Caco-2 (cell line): ENCODE data around the gene ADGRF4. TPM values are rescaled to one million over a fixed set of nuclear protein-coding genes. Genes with fewer than 3 reads are reported as not detected.

ENCODE experiments used
- BruUV-seq: library from RNA; stranded (reverse); fragments of 400-500 nt; replicated peaks from 2 replicates; lab custom pipeline; 2021; lab: Mats Ljungman, UMichigan
- CTCF ChIA-PET: fragments of 300-600 bp; sonication (Branson Sonifier 250); formaldehyde crosslinking; loops from one replicate; lab custom pipeline; 2022; ENCODE audit warnings: antibody characterized with exemption; lab: Charles Lee
- POLR2A ChIA-PET: fragments of 300-600 bp; sonication (Branson Sonifier 250); formaldehyde crosslinking; loops from one replicate; lab custom pipeline; 2022; ENCODE audit warnings: antibody characterized with exemption; lab: Charles Lee
- DNase-seq, 2 experiments: peaks; one replicate each; pipeline versions ENCODE4 v3.0.0 to v3.0.0-alpha.2; 2020 to 2022
- H3K27me3 ChIP-seq: replicated peaks from 2 replicates; pipeline ENCODE4 v1.6.0; 2011; ENCODE audit warnings: low read length; ENCODE audit not compliant: control insufficient read depth, insufficient read depth
- H3K36me3 ChIP-seq: 2 replicates; pipeline ENCODE4 v1.5.1; 2011; ENCODE audit warnings: low read length; ENCODE audit not compliant: control insufficient read depth, insufficient read depth
- H3K4me1 ChIP-seq: fragments of 250-450 bp; sonication (Bioruptor Pico); 2 replicates; pipeline ENCODE4 v1.5.1; 2020; ENCODE audit warnings: mild to moderate bottlenecking
- H3K4me3 ChIP-seq: 2 replicates; pipeline ENCODE4 v1.5.1; 2011; ENCODE audit warnings: low read depth, mild to moderate bottlenecking, control low read depth, low read length
- H3K9me3 ChIP-seq: fragments of 250-450 bp; sonication (Bioruptor Pico); 2 replicates; pipeline ENCODE4 v1.5.1; 2020; ENCODE audit warnings: mild to moderate bottlenecking, moderate library complexity
- H3K27ac Mint-ChIP-seq: one replicate; pipeline ENCODE4 v1.8.0; 2022; ENCODE audit warnings: mixed read lengths; ENCODE audit not compliant: unreplicated experiment
- H3K27me3 Mint-ChIP-seq: one replicate; pipeline ENCODE4 v1.8.0; 2022; ENCODE audit warnings: mixed read lengths; ENCODE audit not compliant: insufficient read depth, unreplicated experiment
- H3K36me3 Mint-ChIP-seq: one replicate; pipeline ENCODE4 v1.8.0; 2022; ENCODE audit warnings: mild to moderate bottlenecking, mixed read lengths; ENCODE audit not compliant: insufficient read depth, unreplicated experiment
- H3K4me1 Mint-ChIP-seq: one replicate; pipeline ENCODE4 v1.8.0; 2022; ENCODE audit warnings: low read depth, mixed read lengths; ENCODE audit not compliant: unreplicated experiment
- H3K4me3 Mint-ChIP-seq: one replicate; pipeline ENCODE4 v1.8.0; 2022; ENCODE audit warnings: mild to moderate bottlenecking, moderate library complexity, mixed read lengths; ENCODE audit not compliant: unreplicated experiment
- H3K9me3 Mint-ChIP-seq: one replicate; pipeline ENCODE4 v1.8.0; 2022; ENCODE audit warnings: mixed read lengths; ENCODE audit not compliant: unreplicated experiment
- CTCF ChIP-seq, 2 experiments: fragments of 200-600 bp in 1 of 2; IDR thresholded peaks; 1 replicate in 1 of 2; 2 replicates in 1 of 2; pipeline versions ENCODE4 v1.5.1 to v1.8.0; 2011 to 2022; ENCODE audit warnings: antibody characterized with exemption in 1 of 2, control low read depth in 1 of 2, inconsistent platforms in 1 of 2, low read depth in 1 of 2, low read length in 1 of 2, mild to moderate bottlenecking in 1 of 2, moderate library complexity in 1 of 2; ENCODE audit not compliant: insufficient read depth in 1 of 2, severe bottlenecking in 1 of 2, unreplicated experiment in 1 of 2
- intact Hi-C: fragments of 100-400 bp; cut with micrococcal nuclease; formaldehyde crosslinking; loops from one replicate; pipeline ENCODE4 v1.10.0; 2022; ENCODE audit not compliant: unreplicated experiment
- total RNA-seq: library from RNA; stranded (reverse); gene quantifications from 2 replicates; pipeline ENCODE4 v1.2.3, GENCODE V29; 2022

ADGRF4 gene
- total RNA-seq, 1 experiment from 2014 or later, result 10.6 TPM

DNA sequence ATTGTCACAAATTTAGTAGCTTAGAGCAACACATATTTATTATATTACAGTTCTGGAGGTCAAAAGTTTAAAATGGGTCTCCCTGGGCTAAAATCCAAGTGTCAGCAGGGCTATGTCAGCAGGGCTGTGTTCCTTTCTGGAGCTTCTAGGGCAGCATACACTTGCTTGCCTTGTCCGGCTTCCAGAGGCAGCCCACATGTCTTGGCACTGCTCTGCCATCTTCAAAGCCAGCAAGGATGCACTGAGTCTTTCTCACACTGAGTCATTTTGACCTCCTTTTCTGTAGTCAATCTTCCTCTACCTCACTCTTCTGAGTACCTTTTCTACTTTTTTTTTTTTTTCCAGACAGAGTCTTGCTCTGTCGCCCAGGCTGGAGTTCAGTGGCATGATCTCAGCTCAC lies 39.0 kb downstream of the ADGRF4 start:
- TF ChIP-seq CTCF (IDR thresholded peaks at IDR 0.05; ENCODE audit: insufficient read depth in 1 of 2, low read depth in 1 of 2, low read length in 1 of 2, severe bottlenecking in 1 of 2, unreplicated experiment in 1 of 2), result no peak
- CTCF ChIA-PET, result no interaction called here
- H3K36me3 Mint-ChIP-seq, result no peaks in the 10 kb centered on the region

DNA sequence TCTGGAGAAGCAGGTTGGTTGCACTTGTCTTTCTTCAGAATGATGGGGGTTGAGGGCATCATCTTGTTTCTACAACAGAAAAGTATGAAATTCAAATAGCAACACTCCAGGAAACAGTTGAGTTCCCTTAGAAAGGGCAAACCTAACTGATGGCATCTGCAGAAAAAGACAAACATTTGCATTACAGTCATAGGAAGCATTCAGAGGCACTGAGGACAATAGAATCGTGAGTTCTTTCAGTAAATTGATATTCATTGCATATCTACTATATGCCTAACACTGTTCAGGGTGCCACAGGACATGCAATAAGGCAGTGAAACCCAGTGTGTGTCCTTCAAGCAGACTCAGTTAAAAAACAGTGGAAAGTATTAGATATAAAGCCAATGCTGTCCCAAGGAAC lies 42.3 kb downstream of the ADGRF4 start:
- Mint-ChIP-seq H3K9me3 (no peaks in the 10 kb centered on the region), H3K4me1 (no peaks in the 10 kb centered on the region), H3K4me3 (no peak overlapping the region), H3K36me3 (no peaks in the 10 kb centered on the region), H3K27ac (no peak overlapping the region), H3K27me3 (no peaks in the 10 kb centered on the region)
- no TSS peak for BruUV-seq
- CTCF ChIA-PET, result no interaction called here
- H3K9me3 ChIP-seq, result peaks cover 4% of the 10 kb centered on the region; the same call in 1 of the 2 replicates
- intact Hi-C loops, result no loop called here
- H3K36me3 ChIP-seq, result no peaks in the 10 kb centered on the region
- no peak overlapping the region for H3K4me3 ChIP-seq
- H3K27me3 ChIP-seq, result no peaks in the 10 kb centered on the region
- no peak for TF ChIP-seq CTCF (IDR thresholded peaks at IDR 0.05; ENCODE audit: insufficient read depth in 1 of 2, low read depth in 1 of 2, low read length in 1 of 2, severe bottlenecking in 1 of 2, unreplicated experiment in 1 of 2)
- H3K4me1 ChIP-seq, result no peaks in the 10 kb centered on the region
- DNase-seq, result no peak
- POLR2A ChIA-PET, result no interaction called here

More for the DNA sequence above, 39.0 kb downstream of the ADGRF4 start:
- Histone ChIP-seq H3K4me3 (no peak overlapping the region), H3K36me3 (no peaks in the 10 kb centered on the region), H3K4me1 (no peaks in the 10 kb centered on the region), H3K9me3 (no peaks in the 10 kb centered on the region), H3K27me3 (no peaks in the 10 kb centered on the region)
- DNase-seq, result no peak
- intact Hi-C loops, result no loop called here
- POLR2A ChIA-PET, result no interaction called here
- Mint-ChIP-seq H3K4me3 (no peak overlapping the region), H3K4me1 (no peaks in the 10 kb centered on the region), H3K27me3 (no peaks in the 10 kb centered on the region), H3K9me3 (no peaks in the 10 kb centered on the region), H3K27ac (no peak overlapping the region)
- BruUV-seq, result no TSS peak

- H3K36me3 Mint-ChIP-seq, result no peaks in the 10 kb centered on the region
- H3K36me3 ChIP-seq, result no peaks in the 10 kb centered on the region
- intact Hi-C loops, result no loop called here
- no peak overlapping the region for H3K4me3 Mint-ChIP-seq
- peaks cover 4% of the 10 kb centered on the region; the same call in 1 of the 2 replicates for H3K9me3 ChIP-seq
- no peak for TF ChIP-seq CTCF (IDR thresholded peaks at IDR 0.05; ENCODE audit: insufficient read depth in 1 of 2, low read depth in 1 of 2, low read length in 1 of 2, severe bottlenecking in 1 of 2, unreplicated experiment in 1 of 2)
- no peaks in the 10 kb centered on the region for H3K4me1 ChIP-seq
- no peak for DNase-seq
- H3K4me1 Mint-ChIP-seq, result no peaks in the 10 kb centered on the region
- no peak overlapping the region for H3K4me3 ChIP-seq
- no peaks in the 10 kb centered on the region for H3K9me3 Mint-ChIP-seq
- H3K27me3 ChIP-seq, result no peaks in the 10 kb centered on the region
- H3K27ac Mint-ChIP-seq, result no peak overlapping the region
- no TSS peak for BruUV-seq
- ChIA-PET CTCF (no interaction called here), POLR2A (no interaction called here)
- no peaks in the 10 kb centered on the region for H3K27me3 Mint-ChIP-seq
These were observed 43.4 kb downstream of the ADGRF4 start for GRCh38 chr6:47741807-47742206.
